OCI-M1 (cell line): Measurements from ENCODE around the gene UBA6.
"Not testable (repeated sequence)": the region's sequence is repeated elsewhere in the genome, so short reads cannot be mapped to it uniquely, and the experiment has no call there.

ENCODE experiments used
- DNase-seq: peaks from one replicate; lab custom pipeline; 2025; lab: John Stamatoyannopoulos, UW

Gene UBA6

DNA sequence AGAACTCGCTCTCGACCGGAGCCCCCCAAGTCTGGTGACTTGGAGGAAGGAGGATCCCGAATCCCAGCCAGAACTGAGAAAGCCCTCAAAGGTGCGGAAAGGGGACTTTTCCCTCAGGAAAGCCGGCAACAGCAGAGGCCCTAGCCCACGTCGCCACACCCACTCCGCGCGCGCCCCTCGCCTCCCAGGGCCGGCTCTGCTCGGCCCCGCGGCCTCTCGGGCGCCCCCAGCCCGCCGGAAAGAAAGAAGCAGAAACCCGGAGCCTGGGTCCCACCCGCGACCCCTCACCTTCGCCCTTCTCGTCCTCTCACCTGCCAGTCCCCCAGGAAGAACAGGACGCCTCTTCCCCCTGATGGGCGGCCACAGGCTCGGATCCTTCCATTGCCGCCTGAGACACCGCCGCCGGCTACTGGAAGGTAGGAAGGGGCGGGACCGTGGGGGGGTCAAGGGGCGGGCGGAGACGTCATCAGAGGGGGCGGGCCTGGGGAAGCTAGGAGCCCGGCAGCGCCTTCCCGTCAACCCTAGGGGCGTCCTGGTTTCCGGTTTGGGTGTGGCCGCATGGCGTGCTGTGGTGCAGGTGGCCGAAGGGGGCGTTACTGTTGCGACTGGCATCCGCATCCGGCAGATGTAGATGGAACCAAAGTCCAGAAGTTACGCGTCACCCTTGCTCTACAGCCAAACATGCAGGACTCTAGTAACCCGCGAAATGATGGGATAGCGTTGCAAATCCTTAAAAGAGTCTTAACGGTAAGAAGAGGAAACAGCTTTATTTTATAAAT, at the start of gene UBA6:
Gene UBA6 (minus strand): TSS at position 418 of the 779 bp plus-strand sequence. CDS start 36 bp downstream, at position 382.
- peak; percentile 98 for DNase-seq

GRCh38 chr4:67750691-67751090, 49.7 kb upstream of the UBA6 start:
- DNase-seq, result no peak

GRCh38 chr4:67749286-67749685, 48.3 kb upstream of the UBA6 start:
- no peak for DNase-seq

- DNase-seq, result peak; percentile 85
Observed at GRCh38 chr4:67746797-67747495, 46.0 kb upstream of the UBA6 start.

DNA sequence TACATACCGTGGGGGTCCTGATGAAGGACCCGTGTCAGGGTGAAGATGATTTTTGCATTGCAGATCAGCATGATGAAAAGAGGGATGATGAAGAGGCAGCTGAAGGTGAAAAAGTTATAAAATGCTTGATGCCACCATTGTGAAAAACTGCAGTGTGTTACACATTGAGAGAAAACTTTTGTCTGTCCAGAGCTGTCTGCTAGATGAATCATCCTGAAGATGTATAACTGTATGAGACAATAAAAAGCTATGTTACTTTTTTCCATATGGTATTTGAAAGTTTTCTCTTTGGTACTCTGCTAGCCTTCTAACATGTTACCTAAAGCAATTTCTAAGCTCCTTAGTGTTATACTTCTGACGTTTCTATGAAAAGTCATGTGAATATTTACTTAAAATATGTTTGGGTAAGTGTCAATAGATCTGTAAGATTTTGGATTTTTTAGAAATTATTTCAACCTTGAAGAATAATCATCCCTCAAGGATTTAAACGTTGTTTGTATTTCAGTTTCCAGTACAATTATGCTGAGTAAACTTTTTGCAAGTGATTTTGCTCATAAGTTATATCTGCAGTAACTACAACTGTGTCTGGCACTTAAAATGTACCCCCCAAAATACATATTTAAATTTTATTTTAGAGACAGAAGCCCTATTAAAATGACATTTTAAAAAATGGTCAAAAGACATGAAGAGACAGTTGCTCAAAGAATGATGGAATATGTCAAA, 43.8 kb upstream of the UBA6 start:
- no peak for DNase-seq

DNA sequence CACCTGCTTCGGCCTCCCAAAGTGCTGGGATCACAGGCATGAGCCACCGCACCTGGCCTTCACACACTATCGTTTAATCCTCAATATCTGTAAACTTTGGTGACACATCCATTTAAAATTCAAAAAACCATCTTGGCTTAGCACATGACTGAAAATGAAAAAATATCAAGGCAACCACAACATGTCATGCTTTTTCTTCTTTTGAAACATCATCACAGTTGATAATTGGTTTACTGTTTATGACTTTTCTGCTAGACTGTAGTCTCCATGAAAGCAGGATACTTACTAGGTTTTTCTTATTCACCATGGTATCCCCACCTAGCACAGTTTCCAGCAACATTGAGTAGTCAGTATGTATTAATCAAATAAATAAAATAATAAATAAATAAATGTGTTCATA, 42.2 kb upstream of the UBA6 start:
- no peak for DNase-seq

GRCh38 chr4:67736262-67736661, 35.3 kb upstream of the UBA6 start:
- no peak for DNase-seq

DNA sequence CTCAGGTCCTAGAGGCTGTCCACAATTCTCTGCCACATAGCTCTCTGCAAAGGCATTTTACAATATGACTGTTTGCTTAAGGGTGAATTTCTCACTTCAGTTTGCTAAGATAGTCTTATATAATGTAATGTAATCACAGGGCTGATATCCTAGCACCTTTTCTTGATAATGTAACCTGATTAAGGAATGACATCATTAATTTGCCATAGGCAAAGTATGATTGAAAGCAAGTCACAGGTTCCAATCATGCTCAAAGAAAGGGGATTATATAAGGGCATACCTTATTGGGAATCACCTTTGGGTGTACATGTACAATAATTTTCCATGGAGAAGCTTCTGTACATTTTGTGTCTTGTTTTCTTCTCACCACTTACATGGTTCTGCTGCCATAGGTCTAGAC, 34.4 kb upstream of the UBA6 start:
- DNase-seq, result no peak

DNA sequence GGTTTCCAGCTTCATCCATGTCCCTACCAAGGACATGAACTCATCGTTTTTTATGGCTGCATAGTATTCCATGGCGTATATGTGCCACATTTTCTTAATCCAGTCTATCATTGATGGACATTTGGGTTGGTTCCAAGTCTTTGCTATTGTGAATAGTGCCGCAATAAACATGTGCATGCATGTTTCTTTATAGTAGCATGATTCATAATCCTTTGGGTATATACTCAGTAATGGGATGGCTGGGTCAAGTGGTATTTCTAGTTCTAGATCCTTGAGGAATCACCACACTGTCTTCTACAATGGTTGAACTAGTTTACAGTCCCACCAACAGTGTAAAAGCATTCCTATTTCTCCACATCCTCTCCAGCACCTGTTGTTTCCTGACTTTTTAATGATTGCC, 29.6 kb upstream of the UBA6 start:
- DNase-seq, result not testable (repeated sequence)

DNA sequence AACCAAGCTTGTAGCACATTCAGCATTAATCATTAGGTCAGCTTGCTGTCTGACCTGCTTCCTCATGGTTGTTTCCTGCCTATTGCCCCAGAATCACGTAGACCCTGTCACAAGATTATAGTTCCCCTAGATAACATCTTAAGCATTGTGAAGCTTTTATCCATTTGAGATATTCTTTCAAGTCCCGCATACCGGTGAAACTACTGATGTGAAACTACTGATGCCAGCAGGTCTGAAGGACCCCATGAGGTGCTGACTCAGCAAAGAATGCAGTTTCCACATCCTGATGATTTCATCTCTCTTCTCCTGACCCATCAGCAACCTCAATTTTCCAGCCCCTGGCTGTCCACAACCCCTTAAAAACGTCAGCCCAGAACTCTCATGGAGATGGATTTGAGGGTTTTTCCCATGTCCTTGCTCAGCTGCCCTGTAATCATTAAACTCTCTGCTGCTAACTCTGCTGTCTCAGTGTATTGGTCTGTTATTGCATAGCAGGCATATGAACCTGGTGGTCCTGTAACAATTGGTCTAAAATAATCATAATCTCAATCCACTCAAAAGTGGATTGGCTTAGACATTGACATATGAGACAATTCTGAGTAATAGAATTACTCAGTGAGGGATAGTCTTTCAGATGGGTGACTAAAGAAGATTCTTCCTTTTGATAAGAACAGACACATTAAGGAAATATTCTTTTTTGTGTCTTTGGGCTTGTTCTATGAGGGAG, 26.3 kb upstream of the UBA6 start:
- peak; percentile 35 for DNase-seq

DNA sequence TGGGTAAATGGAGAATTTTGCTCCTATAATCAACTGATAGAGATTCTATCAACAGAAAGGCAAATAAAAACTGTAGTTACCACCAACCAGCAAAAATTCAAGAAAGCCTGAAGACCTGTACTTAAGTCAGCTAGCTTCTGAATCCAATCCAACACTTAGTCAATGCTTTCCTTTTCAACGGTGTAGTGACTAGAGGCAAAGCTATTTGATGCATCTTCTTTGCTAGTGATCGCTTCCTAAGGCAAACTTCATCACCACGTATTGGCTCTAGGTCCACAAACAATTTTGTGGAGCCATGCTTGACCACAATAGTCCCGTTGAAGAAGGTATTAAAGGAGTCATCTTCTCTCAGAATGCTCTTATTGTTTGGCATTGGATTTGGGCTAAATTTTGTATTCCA, 25.0 kb upstream of the UBA6 start:
- no peak for DNase-seq

- DNase-seq, result no peak
Observed at GRCh38 chr4:67725132-67725531, 24.2 kb upstream of the UBA6 start.

DNA sequence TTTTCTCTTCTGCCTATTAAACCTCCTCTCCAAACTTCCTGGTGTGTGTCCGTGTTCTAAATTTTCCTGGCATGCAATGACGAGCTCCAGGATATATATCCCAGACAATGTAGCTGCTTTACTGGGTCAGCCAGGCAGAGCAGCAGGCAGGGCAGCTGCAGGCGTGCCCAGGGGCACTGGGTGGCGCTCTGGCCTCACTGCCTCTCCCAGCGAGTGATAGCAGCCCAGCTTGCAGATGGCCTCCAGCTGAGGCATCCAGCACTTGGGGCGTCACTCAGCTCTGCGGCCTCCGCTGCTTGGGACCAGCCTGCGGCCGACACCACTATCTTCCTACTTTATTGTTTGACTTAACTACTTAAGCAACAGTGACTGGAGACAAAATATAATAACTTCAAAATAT, 23.0 kb upstream of the UBA6 start:
- DNase-seq, result peak; percentile 12

- DNase-seq, result no peak
Observed at GRCh38 chr4:67723341-67723740, 22.4 kb upstream of the UBA6 start.

DNA sequence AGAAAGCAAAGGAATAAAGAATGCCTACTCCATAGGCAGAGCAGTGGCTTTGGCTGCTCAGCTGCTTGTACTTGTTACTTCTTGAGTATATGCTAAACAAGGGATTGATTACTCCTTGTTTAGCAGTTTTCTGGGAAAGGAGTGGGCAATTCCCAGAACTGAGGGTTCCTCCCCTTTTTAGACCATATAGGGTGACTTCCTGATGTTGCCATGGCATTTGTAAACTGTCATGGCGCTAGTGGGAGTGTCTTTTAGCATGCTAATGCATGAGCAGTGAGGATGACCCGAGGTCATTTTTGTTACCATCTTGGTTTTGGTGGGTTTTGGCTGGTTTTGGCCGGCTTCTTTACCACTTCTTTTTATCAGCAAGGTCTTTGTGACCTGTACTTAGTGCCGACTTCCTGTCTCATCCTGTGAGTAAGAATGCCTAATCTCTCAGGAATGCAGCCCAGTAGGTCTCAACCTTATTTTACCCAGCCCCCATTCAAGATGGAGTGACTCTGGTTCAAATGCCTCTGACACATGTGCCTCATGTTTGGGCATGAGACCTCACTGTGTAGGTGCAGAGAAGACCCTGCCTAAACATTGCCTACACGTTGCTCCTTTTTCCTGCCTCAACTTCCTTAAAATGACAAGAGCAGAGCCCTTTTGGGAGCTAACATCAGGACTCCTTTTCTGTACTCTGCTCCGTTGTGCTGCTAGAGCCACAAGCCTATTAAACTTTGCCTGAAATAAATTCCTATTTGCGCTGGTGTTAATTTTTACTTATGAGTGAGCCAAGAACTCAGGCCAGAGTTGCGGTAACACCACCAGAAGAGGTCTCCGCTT, 21.0 kb upstream of the UBA6 start:
- peak; percentile 97 for DNase-seq

DNA sequence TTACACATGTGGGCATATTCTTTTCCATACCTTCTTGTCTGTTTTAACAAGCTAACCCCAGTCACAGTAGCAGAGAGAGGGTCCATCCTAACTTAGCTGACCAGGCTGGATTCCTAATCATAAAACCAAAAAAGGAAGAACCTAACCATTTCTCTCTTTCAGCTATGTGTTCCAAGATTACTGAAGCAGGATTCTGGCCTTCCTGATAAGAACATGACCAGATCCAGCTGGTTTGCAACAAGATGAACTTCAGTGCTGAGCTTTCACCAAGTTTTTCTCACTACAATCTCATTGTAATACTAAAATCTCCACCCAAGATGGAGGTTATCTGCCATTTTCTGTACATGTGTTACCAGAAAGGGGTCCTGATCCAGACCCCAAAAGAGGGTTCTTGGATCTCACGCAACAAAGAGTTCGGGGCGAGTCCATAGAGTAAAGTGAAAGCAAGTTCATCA, 20.4 kb upstream of the UBA6 start:
- peak; percentile 95 for DNase-seq

DNA sequence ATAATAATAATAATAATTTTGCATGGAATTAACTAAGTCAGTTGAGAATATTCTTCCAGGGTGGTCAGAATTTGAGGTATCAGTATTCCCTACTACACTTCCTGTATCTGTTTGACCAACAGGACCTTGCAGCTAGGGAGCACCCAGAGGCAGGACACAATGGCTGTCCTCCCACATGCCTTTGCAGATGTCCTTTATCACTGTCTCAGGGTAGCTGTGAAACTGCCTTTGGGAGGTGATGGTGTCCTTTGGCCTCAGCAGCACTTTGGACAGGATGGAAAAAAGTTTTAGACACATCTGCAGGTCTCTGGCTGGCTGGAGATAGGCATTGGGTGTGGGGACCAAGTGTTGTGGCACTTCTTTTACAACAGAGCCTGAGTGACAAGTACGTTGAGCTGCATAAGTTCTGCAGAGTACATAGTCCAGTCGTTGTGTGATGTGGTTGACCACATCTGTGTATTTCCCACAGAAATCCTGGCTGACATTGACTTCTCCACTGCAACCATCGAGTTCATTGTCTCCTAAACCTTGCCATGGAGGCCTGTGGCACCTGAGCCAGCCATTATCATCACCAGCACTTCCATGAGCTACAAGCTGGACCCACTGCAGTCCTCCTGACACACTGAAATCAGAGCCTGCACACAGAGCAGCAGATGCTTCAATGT, 19.1 kb upstream of the UBA6 start:
- DNase-seq, result peak; percentile 53

DNA sequence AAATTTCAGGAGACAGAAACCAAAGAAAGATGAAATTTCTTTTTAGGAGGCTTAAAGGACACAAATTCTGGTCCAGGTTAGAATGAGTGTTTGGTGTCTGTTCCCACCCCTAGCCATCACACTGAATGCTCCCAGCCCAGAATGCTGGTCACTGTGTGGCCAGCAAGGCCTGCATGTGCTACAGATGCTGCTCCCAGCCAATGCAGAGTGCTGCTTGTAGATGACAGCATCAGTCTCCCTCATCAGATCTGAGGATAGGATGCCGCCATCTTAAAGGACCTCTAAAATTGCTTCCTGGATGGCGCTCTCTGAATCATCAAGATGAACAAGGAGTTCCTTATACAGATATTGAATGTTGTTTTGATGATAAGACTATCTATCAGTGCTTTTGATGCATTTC, 17.9 kb upstream of the UBA6 start:
- DNase-seq, result peak; percentile 27

GRCh38 chr4:67717586-67717985, 16.6 kb upstream of the UBA6 start:
- DNase-seq, result no peak

DNA sequence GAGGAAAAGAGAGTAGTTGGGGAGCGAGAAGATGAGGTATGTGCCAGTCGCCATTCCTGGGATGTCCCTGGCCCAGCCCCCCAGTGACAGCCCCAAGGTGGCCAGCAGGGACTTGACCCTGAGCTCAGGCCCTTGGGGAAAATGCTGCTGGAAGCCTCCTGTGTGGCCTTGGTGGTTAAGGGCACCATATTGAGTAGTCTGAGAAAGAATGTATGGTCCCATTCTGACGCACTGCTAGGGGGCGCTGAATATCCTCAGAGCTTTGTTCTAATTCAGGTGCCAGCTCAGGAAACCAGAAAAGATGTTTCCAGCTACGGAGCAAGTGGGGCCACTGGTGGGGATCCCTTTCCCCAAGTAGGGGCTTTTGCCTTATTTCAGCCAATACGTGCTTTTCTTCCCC, 14.0 kb upstream of the UBA6 start:
- no peak for DNase-seq

DNA sequence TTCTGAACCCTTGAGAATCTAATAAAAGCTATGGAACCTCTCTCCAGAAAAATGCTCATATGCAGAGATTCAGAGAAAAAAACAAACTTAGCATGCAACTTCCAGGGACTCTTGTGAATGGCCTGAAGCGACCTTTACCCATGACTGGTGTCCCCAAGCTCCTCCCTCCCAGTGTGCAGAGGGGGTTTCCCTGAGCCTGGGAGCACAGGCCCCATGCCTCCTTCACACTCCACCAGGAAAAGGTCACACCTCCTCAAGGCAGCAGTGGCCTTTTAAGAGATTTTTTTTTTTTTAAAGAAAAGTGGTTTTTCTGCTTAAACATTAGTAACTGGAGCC, 13.3 kb upstream of the UBA6 start:
- DNase-seq, result peak; percentile 73
